ENCODE data around the gene ZNF236. TPM values are rescaled to one million over a fixed set of nuclear protein-coding genes. Genes with fewer than 3 reads are reported as not detected.

Gene ZNF236
- total RNA-seq, 2 experiments from 2014 or later, result 6.6 to 16.1 TPM

DNA sequence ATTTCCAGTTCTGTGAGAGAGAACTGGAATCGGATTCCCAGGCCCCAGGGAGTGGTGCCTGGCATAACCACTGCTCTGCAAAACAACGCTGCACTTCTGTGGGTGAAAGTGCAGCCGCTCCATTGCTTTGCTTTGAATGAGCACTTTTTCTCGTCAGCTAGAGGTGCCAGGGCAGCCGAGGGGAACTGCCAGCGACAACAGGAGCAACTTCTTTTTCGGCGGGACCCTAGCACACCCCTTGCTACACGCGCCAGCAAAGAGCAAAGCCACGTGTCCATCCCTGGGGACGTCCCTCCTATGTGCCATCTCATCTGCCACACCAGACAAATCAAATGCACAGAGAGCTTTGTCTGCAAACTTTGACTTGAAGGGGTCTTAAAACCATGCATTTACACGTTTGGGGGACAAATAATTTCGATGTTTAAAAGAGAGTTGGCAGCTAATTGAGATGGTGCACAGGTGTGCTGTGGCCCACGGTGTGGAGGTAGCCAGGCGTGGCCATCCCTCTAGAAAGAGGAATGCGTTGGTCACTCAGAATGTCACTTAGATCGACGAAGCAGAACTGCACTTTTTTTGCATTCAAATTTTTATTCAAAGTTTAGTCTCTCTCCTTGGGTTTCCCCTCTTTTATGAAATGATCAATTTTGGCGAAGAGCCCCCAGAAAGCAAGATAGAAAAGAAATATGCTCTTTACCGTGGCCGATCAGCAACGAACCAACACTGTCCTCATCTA is 158.5 kb downstream of the ZNF236 start:
- H3K4me2 ChIP-seq (ENCODE audit: low read length), result peak overlapping the region; percentile 95
- peak overlapping the region; percentile 50; the same call in 1 of the 2 replicates for H2AFZ ChIP-seq (ENCODE audit: low read length)
- H3K4me1 ChIP-seq (ENCODE audit: insufficient read depth, low read length, poor library complexity, severe bottlenecking), result peaks cover 71% of the 10 kb centered on the region

DNA sequence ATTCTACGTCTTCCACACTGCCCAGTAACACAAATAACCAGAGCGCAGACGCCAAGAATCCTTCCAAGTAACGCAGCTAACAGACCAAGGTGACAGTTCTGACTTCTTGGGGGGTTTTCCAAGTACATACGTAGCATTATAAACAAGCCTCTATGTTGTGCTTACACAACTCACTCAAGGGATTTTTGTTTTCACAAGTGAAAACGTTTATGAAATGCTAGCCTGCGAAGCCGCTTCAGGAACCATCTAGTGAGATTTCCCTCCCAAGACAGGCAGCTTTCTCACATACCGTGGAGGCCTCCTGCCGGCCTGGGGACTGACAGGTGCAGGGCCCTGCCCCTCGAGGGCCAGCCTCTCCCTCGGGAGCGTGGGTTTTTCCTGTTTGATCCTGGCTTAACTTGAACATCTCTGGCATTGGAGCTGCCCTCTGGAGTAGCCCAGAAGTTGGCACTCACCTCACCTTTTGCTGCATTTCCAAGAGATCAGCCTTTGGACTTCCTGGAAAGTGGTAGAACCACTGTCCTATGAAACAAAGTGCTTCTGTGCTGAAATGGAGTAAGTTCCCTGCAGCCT is 159.1 kb downstream of the ZNF236 start:
- Histone ChIP-seq H3K79me2 (ENCODE audit: insufficient read depth, low read depth, low read length) (no peaks in the 10 kb centered on the region), H2AFZ (ENCODE audit: low read length) (peak overlapping the region; percentile 50; the same call in 1 of the 2 replicates), H3K27ac (ENCODE audit: low read depth, low read length, poor library complexity, severe bottlenecking) (peak overlapping the region; percentile 80), H3K4me2 (ENCODE audit: low read length) (peak overlapping the region; percentile 95), H3K4me3 (ENCODE audit: low read depth, low read length, poor library complexity, severe bottlenecking) (peak overlapping the region; percentile 64), H3K9me3 (ENCODE audit: low read length) (no peaks in the 10 kb centered on the region), H4K20me1 (ENCODE audit: insufficient read depth, low read length) (no peaks in the 10 kb centered on the region), H3K9me2 (ENCODE audit: insufficient read depth, low read length) (no peaks in the 10 kb centered on the region), H3K36me3 (ENCODE audit: insufficient read depth, low read length) (no peaks in the 10 kb centered on the region), H3K4me1 (ENCODE audit: insufficient read depth, low read length, poor library complexity, severe bottlenecking) (peaks cover 71% of the 10 kb centered on the region)
- no TSS peak for BruUV-seq (replicated peaks)
- ChIA-PET POLR2A (interaction anchor here (1.7 to 3.0 kb wide), 2 partner anchors 16 to 18 kb away, joined by 5 to 9 read pairs; no protein-coding TSS in a partner anchor), CTCF (ENCODE audit: unreplicated experiment) (interaction anchor here (0.6 to 1.7 kb wide), 2 partner anchors 16 to 22 kb away, joined by 3 to 10 read pairs; no protein-coding TSS in a partner anchor)
- peak; percentile 50 for DNase-seq (ENCODE audit: low spot score)
- TF ChIP-seq EZH2phosphoT487 (IDR thresholded peaks at IDR 0.05; ENCODE audit: borderline replicate concordance, low read depth, low read length), result no peak
- TF ChIP-seq, protein P1, sequence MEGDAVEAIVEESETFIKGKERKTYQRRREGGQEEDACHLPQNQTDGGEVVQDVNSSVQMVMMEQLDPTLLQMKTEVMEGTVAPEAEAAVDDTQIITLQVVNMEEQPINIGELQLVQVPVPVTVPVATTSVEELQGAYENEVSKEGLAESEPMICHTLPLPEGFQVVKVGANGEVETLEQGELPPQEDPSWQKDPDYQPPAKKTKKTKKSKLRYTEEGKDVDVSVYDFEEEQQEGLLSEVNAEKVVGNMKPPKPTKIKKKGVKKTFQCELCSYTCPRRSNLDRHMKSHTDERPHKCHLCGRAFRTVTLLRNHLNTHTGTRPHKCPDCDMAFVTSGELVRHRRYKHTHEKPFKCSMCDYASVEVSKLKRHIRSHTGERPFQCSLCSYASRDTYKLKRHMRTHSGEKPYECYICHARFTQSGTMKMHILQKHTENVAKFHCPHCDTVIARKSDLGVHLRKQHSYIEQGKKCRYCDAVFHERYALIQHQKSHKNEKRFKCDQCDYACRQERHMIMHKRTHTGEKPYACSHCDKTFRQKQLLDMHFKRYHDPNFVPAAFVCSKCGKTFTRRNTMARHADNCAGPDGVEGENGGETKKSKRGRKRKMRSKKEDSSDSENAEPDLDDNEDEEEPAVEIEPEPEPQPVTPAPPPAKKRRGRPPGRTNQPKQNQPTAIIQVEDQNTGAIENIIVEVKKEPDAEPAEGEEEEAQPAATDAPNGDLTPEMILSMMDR (conservative IDR thresholded peaks at IDR 0.05; ENCODE audit: low read length), result no peak
- intact Hi-C loops (cut with micrococcal nuclease; ENCODE audit: unreplicated experiment), result loop anchor here (1.0 to 5.0 kb wide), 4 partner anchors 21 to 179 kb away; no protein-coding TSS in a partner anchor

More for the DNA sequence above, 158.5 kb downstream of the ZNF236 start:
- H3K4me3 ChIP-seq (ENCODE audit: low read depth, low read length, poor library complexity, severe bottlenecking), result peak overlapping the region; percentile 64
- H3K27ac ChIP-seq (ENCODE audit: low read depth, low read length, poor library complexity, severe bottlenecking), result peak overlapping the region; percentile 80
- ChIA-PET CTCF (ENCODE audit: unreplicated experiment) (interaction anchor here (0.6 to 1.7 kb wide), 2 partner anchors 15 to 21 kb away, joined by 3 to 10 read pairs; no protein-coding TSS in a partner anchor), POLR2A (interaction anchor here (0.8 to 3.0 kb wide), 3 partner anchors 10 to 17 kb away, joined by 3 to 9 read pairs (median 5); no protein-coding TSS in a partner anchor)
- TF ChIP-seq, protein P1 (conservative IDR thresholded peaks at IDR 0.05; ENCODE audit: low read length), result no peak
- no peak for TF ChIP-seq EZH2phosphoT487 (IDR thresholded peaks at IDR 0.05; ENCODE audit: borderline replicate concordance, low read depth, low read length)
- no peaks in the 10 kb centered on the region for H3K36me3 ChIP-seq (ENCODE audit: insufficient read depth, low read length)
- H3K9me3 ChIP-seq (ENCODE audit: low read length), result no peaks in the 10 kb centered on the region
- H4K20me1 ChIP-seq (ENCODE audit: insufficient read depth, low read length), result no peaks in the 10 kb centered on the region
- BruUV-seq (replicated peaks), result no TSS peak
- H3K79me2 ChIP-seq (ENCODE audit: insufficient read depth, low read depth, low read length), result no peaks in the 10 kb centered on the region
- intact Hi-C loops (cut with micrococcal nuclease; ENCODE audit: unreplicated experiment), result loop anchor here (1.0 to 5.0 kb wide), 4 partner anchors 21 to 178 kb away; no protein-coding TSS in a partner anchor
- peak; percentile 64 for DNase-seq (ENCODE audit: low spot score)
- no peaks in the 10 kb centered on the region for H3K9me2 ChIP-seq (ENCODE audit: insufficient read depth, low read length)
